Measurements from ENCODE around the gene IDUA.
"Not testable (repeated sequence)": the region's sequence is repeated elsewhere in the genome, so short reads cannot be mapped to it uniquely, and the experiment has no call there.

Gene IDUA

DNA sequence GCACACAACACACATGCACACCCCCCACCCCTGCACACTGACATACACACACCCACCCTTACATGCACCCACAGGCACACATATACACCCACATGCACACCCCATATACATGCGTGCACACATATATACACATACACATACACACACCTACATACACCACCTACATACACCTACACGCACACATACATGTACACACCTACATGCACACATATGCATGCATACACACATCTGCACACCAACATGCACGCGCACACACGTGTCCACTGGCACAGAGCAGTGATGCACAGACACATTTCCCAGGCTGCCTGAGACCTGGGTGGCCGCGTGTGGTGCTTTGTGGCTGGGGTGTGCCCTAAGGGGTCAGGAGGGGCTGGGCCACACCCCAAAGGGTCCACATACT, 56.3 kb downstream of the IDUA start:
- no peak for DNase-seq (ENCODE audit: low read depth in 2 of 2, low spot score in 1 of 2)

DNA sequence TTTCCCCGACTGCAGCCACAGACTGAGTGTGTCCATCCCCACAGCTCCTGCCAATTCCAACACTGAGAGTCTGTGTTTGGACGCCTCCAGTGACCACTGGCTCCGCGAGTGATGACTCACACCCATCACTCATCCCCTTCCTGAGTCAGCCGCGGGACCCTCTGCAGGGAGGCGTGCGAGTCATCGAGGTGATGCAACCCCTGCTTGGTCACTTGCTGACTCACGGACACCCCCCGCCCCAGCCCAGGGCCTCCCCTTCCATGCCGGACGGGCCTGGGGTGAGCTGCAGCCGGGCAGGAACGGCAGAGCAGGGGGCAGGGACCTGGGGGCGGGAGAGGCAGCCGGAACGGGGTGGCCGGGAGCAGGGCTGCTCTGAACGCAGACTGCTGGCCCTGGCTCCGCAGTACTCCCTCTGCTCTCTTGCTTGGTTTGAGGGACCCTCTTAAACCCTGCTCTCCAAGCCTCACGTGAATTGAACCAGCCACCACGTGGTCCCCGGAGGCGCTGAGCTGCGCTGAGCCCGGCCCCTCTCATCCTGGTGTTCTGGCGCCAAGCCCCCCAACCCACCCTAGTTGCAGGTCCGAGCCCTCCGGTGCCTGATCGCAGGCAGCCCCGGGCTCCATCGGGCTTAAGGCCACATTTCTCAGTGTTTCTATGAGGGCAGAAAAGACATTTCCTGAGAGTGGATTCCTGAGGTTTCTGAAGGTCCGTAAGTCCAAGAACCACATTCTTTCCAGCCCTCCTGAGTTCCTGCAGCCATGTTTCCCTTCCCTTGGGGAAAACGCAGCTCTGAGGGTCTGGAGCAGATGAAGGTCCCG, 57.0 kb downstream of the IDUA start:
- DNase-seq (ENCODE audit: low read depth in 2 of 2, low spot score in 1 of 2), result peak in 1 of 2 donors; percentile 18

- DNase-seq (ENCODE audit: low read depth in 2 of 2, low spot score in 1 of 2), result no peak
Observed at GRCh38 chr4:1044469-1045192, 57.8 kb downstream of the IDUA start.

DNA sequence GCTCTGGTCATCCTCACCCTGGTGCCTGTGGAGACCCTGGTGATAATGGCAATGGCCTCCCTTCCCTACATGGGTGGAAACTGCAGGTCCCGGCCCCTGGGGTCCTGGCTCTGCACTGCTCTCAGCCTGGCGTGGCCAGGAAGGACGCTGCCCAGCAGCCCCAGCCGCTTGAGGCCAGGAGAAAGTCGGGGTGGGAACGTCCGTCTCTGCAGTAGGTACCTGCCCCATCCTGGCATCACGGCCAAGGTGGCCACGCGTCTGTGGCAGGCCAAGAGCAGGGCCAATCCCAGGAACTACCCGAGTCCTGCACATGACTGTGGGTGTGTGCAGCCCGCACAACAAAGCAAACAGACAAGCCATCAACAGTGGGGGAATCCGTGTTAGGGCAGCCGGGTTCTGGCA, 58.4 kb downstream of the IDUA start:
- DNase-seq (ENCODE audit: low read depth in 2 of 2, low spot score in 1 of 2), result no peak

DNA sequence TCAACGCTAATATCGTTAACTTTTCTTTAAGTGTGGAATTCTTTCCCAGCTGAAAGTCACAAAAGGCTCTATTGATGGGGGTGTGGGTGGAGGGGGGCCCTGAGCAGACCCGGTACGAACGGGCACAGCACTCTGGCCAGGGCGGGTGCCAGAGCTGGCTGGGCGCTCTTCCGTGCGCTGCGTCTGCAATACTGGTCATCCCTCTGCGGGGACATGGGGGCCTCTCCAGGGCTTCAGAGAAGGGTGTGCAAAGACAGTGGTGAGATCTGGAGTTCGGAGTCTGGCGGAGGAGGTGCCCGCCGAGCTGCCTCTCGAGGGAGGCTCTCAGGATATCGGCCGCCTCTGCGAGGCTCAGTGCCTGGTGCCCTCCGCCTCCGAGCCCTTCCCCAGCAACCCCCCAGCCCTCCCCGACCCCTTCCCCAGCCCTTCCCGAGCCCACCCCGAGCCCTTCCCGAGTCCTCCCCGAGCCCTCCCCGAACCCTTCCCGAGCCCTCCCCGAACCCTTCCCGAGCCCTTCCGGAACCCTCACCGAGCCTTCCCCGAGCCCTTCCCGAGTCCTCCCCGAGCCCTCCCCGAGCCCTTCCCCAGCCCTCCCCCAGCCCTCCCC, 58.9 kb downstream of the IDUA start:
- DNase-seq (ENCODE audit: low read depth in 2 of 2, low spot score in 1 of 2), result no peak

GRCh38 chr4:1046581-1047011, 59.8 kb downstream of the IDUA start:
- not testable (repeated sequence) for DNase-seq (ENCODE audit: low read depth in 2 of 2, low spot score in 1 of 2)

DNA sequence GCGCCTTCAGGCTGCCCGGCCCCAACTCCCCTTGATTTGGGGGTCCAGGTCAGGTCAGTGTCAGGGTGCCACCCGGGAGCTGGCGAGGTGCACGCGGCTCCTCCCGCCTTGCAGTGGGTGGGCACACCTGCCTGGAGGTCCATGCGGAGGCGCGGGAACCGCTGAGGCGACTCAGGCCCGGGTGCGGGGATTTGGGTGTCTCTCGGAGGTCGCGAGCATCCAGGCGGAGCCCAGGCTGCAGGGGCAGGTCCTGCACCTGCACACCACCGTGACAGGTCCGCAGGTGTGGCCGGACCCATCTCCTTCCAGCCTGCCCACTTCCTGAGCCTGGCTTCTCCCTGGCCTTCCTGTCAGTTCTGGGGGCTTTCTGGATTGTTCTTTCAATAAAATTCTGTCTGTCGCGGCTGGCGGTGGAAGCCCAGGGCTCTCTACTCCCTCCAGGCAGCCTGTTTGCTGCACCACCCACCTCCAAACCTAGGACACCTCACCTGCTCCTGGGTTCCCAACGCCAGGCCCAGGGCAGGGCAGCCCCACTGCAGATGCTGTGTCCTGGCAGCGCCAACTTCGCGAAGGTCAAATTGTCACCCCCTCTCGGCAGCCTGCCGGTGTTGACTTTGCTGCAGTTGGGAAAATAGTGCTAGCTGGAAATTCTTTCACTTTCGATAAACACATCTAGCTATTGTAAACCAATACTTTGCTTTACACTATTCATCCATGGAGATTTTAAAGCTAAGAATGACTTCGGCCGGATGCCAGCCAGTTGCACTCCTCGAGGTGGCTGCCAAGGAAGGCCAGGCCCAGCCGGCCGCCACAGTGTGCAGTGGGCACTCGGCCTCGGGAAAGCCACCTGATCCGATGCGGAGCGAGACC, 60.5 kb downstream of the IDUA start:
- DNase-seq (ENCODE audit: low read depth in 2 of 2, low spot score in 1 of 2), result no peak

- DNase-seq (ENCODE audit: low read depth in 2 of 2, low spot score in 1 of 2), result no peak
Observed at GRCh38 chr4:1047976-1048772, 61.3 kb downstream of the IDUA start.

- DNase-seq (ENCODE audit: low read depth in 2 of 2, low spot score in 1 of 2), result no peak
Observed at GRCh38 chr4:1048773-1049590, 62.1 kb downstream of the IDUA start.

- DNase-seq (ENCODE audit: low read depth in 2 of 2, low spot score in 1 of 2), result no peak
Observed at GRCh38 chr4:1049591-1049905, 62.7 kb downstream of the IDUA start.

DNA sequence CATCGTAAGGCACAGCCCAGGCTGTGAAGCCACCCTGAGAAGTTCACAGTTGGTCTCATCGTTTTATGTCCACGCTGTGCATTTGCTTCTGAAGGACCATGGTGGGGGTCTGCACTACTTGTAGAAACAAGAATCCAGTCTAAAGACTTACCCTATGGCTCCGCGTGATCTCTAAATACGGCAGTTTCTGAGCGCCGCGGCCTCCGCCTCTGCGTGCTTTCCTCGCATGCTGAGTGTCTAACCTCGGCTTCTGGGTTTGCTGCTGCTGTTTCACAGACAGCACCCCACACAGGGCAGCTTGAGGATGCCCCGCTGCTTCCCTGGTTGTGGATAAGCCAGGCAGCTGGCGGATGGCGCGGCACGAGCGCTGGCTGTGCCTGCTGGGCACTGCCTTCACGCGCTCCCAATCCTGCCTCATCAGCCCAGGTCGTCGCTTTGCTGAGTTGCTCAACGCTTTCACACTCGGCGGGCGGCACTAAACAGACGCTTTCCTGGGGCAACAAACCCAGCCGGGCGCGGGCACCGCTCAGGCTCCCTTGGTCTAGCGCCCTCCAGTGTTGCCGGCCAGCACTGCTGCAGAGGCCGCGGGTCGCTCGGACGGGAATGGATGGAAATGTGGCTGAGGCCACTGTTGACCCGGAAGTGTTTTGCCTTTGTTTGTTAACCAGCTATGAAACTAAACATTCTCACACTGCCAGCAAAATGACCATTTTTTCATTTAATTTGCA, 63.8 kb downstream of the IDUA start:
- no peak for DNase-seq (ENCODE audit: low read depth in 2 of 2, low spot score in 1 of 2)

DNA sequence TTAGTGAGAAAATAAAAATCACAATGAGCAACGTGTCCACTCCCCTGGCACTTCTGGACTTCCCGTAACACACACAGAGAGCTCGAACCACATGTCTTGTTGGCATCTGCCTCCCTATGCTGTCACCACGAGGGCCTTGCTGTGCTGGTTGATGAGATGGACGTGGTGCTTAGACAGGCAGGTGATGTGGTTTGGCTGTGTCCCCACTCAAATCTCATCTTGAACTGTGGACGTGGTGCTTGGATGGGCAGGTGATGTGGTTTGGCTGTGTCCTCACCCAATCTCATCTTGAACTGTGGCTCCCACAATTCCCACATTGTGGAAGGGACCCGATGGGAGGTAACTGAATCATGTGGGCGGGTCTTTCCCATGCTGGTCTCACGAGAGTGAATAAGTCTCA, 64.6 kb downstream of the IDUA start:
- DNase-seq (ENCODE audit: low read depth in 2 of 2, low spot score in 1 of 2), result no peak

GRCh38 chr4:1052231-1052671, 65.4 kb downstream of the IDUA start:
- no peak for DNase-seq (ENCODE audit: low read depth in 2 of 2, low spot score in 1 of 2)

GRCh38 chr4:1053080-1053661, 66.3 kb downstream of the IDUA start:
- DNase-seq (ENCODE audit: low read depth in 2 of 2, low spot score in 1 of 2), result no peak

DNA sequence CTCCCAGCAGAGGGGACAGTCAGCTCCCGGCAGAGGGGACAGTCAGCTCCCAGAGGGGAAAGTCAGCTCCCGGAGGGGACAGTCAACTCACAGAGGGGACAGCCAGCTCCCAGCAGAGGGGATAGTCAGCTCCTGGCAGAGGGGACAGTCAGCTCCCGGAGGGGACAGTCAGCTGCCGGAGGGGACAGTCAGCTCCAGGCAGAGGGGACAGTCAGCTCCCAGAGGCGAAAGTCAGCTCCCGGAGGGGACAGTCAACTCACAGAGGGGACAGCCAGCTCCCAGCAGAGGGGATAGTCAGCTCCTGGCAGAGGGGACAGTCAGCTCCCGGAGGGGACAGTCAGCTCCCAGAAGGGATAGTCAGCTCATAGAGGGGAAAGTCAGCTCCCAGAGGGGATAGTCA, 67.0 kb downstream of the IDUA start:
- DNase-seq (ENCODE audit: low read depth in 2 of 2, low spot score in 1 of 2), result not testable (repeated sequence)
